HepG2 (cell line): ENCODE results near the gene CCDC167. TPM values are rescaled to one million over a fixed set of nuclear protein-coding genes. Genes with fewer than 3 reads are reported as not detected.

Experiments
- CBX1 ChIP-seq: IDR thresholded peaks from one replicate; pipeline ENCODE4 v1.6.1; 2016; ENCODE audit warnings: antibody characterized with exemption, low read depth
- DR1 ChIP-seq: sonication (generic); formaldehyde crosslinking; IDR thresholded peaks from 2 replicates; pipeline ENCODE4 v1.8.0; 2021; ENCODE audit warnings: mild to moderate bottlenecking, missing genetic modification reagents, inconsistent platforms
- DRAP1 ChIP-seq: IDR thresholded peaks from 2 replicates; pipeline ENCODE4 v1.6.1; 2016; ENCODE audit warnings: missing genetic modification reagents, missing compliant biosample characterization
- EP300 ChIP-seq, 3 experiments: sonication (generic) in 1 of 3; formaldehyde crosslinking in 1 of 3; IDR thresholded peaks; 2 replicates each; pipeline versions ENCODE4 v1.5.1 to v1.6.1; 2011 to 2020; ENCODE audit warnings: low read depth in 2 of 3, low read length in 2 of 3, borderline replicate concordance in 1 of 3, improper control_type of control experiment in 1 of 3, mild to moderate bottlenecking in 1 of 3, missing genetic modification reagents in 1 of 3, moderate library complexity in 1 of 3
- FOXA3 ChIP-seq: IDR thresholded peaks from 2 replicates; pipeline ENCODE4 v1.6.1; 2016; ENCODE audit warnings: missing genetic modification reagents, missing compliant biosample characterization
- HCFC1 ChIP-seq: fragments of 150-350 bp; IDR thresholded peaks from 2 replicates; pipeline ENCODE4 v1.6.1; 2014; ENCODE audit warnings: low read depth, low read length
- KLF9 ChIP-seq: IDR thresholded peaks from 2 replicates; pipeline ENCODE4 v1.6.1; 2016; ENCODE audit warnings: low read depth
- MAFF ChIP-seq: IDR thresholded peaks from 2 replicates; pipeline ENCODE4 v1.6.1; 2011; ENCODE audit warnings: low read depth, low read length, improper control_type of control experiment
- NR3C1 ChIP-seq: sonication (generic); formaldehyde crosslinking; IDR thresholded peaks from 2 replicates; pipeline ENCODE4 v1.4.0; 2020; ENCODE audit warnings: missing genetic modification reagents
- PHF5A ChIP-seq: IDR thresholded peaks from one replicate; pipeline ENCODE4 v1.6.1; 2018; ENCODE audit warnings: low read depth, missing genetic modification reagents; ENCODE audit not compliant: unreplicated experiment
- POLR2AphosphoS5 ChIP-seq: IDR thresholded peaks from 2 replicates; pipeline ENCODE4 v1.6.1; 2012; ENCODE audit warnings: low read depth, low read length
- SATB2 ChIP-seq: sonication (generic); formaldehyde crosslinking; IDR thresholded peaks from 2 replicates; pipeline ENCODE4 v1.5.0; 2020; ENCODE audit warnings: missing genetic modification reagents
- SNAI1 ChIP-seq: sonication (generic); formaldehyde crosslinking; IDR thresholded peaks from 2 replicates; pipeline ENCODE4 v1.5.0; 2020; ENCODE audit warnings: mild to moderate bottlenecking, missing genetic modification reagents, borderline replicate concordance
- SNAPC2 ChIP-seq: sonication (generic); formaldehyde crosslinking; IDR thresholded peaks from 2 replicates; pipeline ENCODE4 v1.8.1; 2022; ENCODE audit warnings: mild to moderate bottlenecking, missing genetic modification reagents
- SPEN ChIP-seq: sonication (generic); formaldehyde crosslinking; IDR thresholded peaks from 2 replicates; pipeline ENCODE4 v1.5.1; 2020; ENCODE audit warnings: low read depth, mild to moderate bottlenecking, missing genetic modification reagents
- TFDP2 ChIP-seq: sonication (generic); formaldehyde crosslinking; IDR thresholded peaks from 2 replicates; pipeline ENCODE4 v1.4.0; 2020; ENCODE audit warnings: missing genetic modification reagents
- YEATS2 ChIP-seq: sonication (generic); formaldehyde crosslinking; IDR thresholded peaks from 2 replicates; pipeline ENCODE4 v1.4.0; 2020; ENCODE audit warnings: missing genetic modification reagents, borderline replicate concordance
- ZEB1 ChIP-seq: IDR thresholded peaks from 2 replicates; pipeline ENCODE4 v1.6.1; 2012; ENCODE audit warnings: mild to moderate bottlenecking, low read depth, inconsistent platforms; ENCODE audit not compliant: insufficient replicate concordance
- ZNF160 ChIP-seq: sonication (generic); formaldehyde crosslinking; IDR thresholded peaks from 2 replicates; pipeline ENCODE4 v1.8.0; 2022; ENCODE audit warnings: mild to moderate bottlenecking, inconsistent platforms, missing genetic modification reagents
- ZNF441 ChIP-seq: sonication (generic); formaldehyde crosslinking; IDR thresholded peaks from 2 replicates; pipeline ENCODE4 v1.7.0; 2021; ENCODE audit warnings: missing genetic modification reagents, borderline replicate concordance
- ZNF607 ChIP-seq: sonication (generic); formaldehyde crosslinking; IDR thresholded peaks from 2 replicates; pipeline ENCODE4 v1.5.1; 2020; ENCODE audit warnings: missing genetic modification reagents, mild to moderate bottlenecking, borderline replicate concordance
- ZNF687 ChIP-seq: sonication (generic); formaldehyde crosslinking; IDR thresholded peaks from 2 replicates; pipeline ENCODE4 v1.5.1; 2020; ENCODE audit warnings: mild to moderate bottlenecking, missing genetic modification reagents, moderate library complexity
- ZNF749 ChIP-seq: sonication (generic); formaldehyde crosslinking; IDR thresholded peaks from 2 replicates; pipeline ENCODE4 v1.8.0; 2022; ENCODE audit warnings: mild to moderate bottlenecking, missing genetic modification reagents, moderate library complexity, borderline replicate concordance
- ZNF879 ChIP-seq: sonication (generic); formaldehyde crosslinking; IDR thresholded peaks from 2 replicates; pipeline ENCODE4 v1.8.1; 2023; ENCODE audit warnings: missing genetic modification reagents
- polyA plus RNA-seq, 8 experiments: library from polyadenylated mRNA; depleted of rRNA in 3 of 8; stranded (reverse) in 7 of 8; unstranded in 1 of 8; fragments of >200 nt; fragmentation: Illumina TruSeq in 4 of 8; extraction: Trizol in 4 of 8; gene quantifications; 2 replicates each; pipeline versions ENCODE4 v1.2.1 to v1.2.3, GENCODE V29; 2011 to 2016; ENCODE audit warnings: low read depth in 4 of 8, missing spikeins in 1 of 8, mixed read lengths in 1 of 8; ENCODE audit not compliant: insufficient read depth in 1 of 8
- total RNA-seq, 5 experiments: library from RNA; depleted of rRNA; stranded (reverse); fragments of >200 nt; fragmentation: Illumina TruSeq; extraction: Trizol; gene quantifications; 2 replicates each; pipeline ENCODE4 v1.2.3, GENCODE V29; 2016; ENCODE audit warnings: low read depth in 1 of 5

The CCDC167 gene
- total and polyA plus RNA-seq, 2 of the 13 experiments (the other 11 are each of a cell fraction or from before 2014, with no cell fraction given): 48.4 to 66.8 TPM

GRCh38 chr6:37499433-37500293 lies at the start of gene CCDC167 (continued):
- TF ChIP-seq PHF5A (CRISPR knock-in tag) (peak; percentile 66), EP300 (IDR thresholded peaks at IDR 0.05; ENCODE audit: low read depth in 2 of 2, low read length in 2 of 2) (peak in 1 of 2 experiments; percentile 50; a peak in 1 of 4 replicates), EP300 (CRISPR knock-in tag; IDR thresholded peaks at IDR 0.05; ENCODE audit: borderline replicate concordance) (no peak), ZNF441 (CRISPR knock-in tag) (0 out of 2 replicates have a peak, but pooled peaks have one; percentile 40), MAFF (peak; percentile 1; the same call in 1 of the 2 replicates), DRAP1 (CRISPR knock-in tag) (0 out of 2 replicates have a peak, but pooled peaks have one; percentile 44), ZNF160 (CRISPR knock-in tag) (peak; percentile 40; the same call in 1 of the 2 replicates), KLF9 (CRISPR knock-in tag) (peak; percentile 71), ZNF879 (peak; percentile 65; the same call in 1 of the 2 replicates), YEATS2 (CRISPR knock-in tag) (peak; percentile 89), SNAI1 (CRISPR knock-in tag) (0 out of 2 replicates have a peak, but pooled peaks have one; percentile 63), SNAPC2 (CRISPR knock-in tag) (0 out of 2 replicates have a peak, but pooled peaks have one; percentile 63), SPEN (CRISPR knock-in tag) (0 out of 2 replicates have a peak, but pooled peaks have one; percentile 55), ZNF607 (0 out of 2 replicates have a peak, but pooled peaks have one; percentile 36), TFDP2 (CRISPR knock-in tag) (peak; percentile 97), ZNF687 (CRISPR knock-in tag) (peak; percentile 90), ZEB1 (no peak), ZNF749 (CRISPR knock-in tag) (no peak), POLR2AphosphoS5 (peak; percentile 58), HCFC1 (peak; percentile 81), CBX1 (no peak), SATB2 (CRISPR knock-in tag) (no peak), FOXA3 (CRISPR knock-in tag) (0 out of 2 replicates have a peak, but pooled peaks have one; percentile 25), DR1 (CRISPR knock-in tag) (peak; percentile 64; the same call in 1 of the 2 replicates), NR3C1 (CRISPR knock-in tag) (no peak)
